CD4-positive, alpha-beta T cell treated with Interferon gamma for 1 hour (primary cell): ENCODE results near the gene EFNB3.
A peak's percentile ranks its signal among the peaks of the same experiment; 100 is the strongest.

ENCODE experiments used
- DNase-seq: peaks from one replicate; pipeline ENCODE4 v3.0.0-alpha.2; 2020

EFNB3 gene, protein sequence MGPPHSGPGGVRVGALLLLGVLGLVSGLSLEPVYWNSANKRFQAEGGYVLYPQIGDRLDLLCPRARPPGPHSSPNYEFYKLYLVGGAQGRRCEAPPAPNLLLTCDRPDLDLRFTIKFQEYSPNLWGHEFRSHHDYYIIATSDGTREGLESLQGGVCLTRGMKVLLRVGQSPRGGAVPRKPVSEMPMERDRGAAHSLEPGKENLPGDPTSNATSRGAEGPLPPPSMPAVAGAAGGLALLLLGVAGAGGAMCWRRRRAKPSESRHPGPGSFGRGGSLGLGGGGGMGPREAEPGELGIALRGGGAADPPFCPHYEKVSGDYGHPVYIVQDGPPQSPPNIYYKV

DNA sequence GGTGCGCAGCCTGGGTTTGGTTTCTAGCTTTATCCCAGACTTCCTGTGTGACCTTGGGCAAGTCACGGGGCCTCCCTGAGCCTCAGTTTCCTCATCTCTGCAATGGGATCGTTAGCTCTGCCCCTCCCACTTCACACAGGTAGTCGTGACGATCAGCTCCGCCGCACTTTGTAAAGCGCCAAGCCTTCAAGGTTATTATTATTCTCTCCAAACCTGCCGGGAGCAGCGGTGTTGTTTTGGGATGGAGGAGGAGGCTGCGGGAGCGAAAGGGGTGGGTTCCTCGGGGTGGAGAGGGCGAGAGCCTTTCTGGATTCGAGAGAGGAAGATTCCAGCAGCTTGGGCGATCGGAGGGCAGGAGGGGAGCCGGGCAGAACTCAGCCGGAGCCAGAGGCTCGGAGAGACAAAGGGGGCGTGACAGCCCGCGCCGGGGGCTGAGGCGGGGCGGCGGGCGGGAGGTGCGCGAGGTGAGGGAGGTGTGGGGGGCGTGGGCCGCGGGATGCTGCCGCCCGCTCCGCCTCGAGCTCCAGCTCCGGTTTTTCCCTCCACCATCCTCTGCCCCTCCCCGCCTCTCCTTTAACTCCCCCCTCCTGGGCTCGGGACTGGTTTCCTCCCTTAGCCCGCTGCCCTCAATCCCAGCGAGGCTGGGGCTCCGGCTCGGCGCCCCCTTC is at the start of gene EFNB3:
EFNB3 (plus strand) TSS at position 602 of the 668 bp plus-strand sequence. CDS start 397 bp downstream, outside the sequence.
- no peak for DNase-seq

- no peak for DNase-seq
Observed at GRCh38 chr17:7655541-7655840, 49.5 kb upstream of the EFNB3 start.

- no peak for DNase-seq
Observed at GRCh38 chr17:7656958-7657609, 47.9 kb upstream of the EFNB3 start.

- no peak for DNase-seq
Observed at GRCh38 chr17:7667656-7668406, 37.2 kb upstream of the EFNB3 start.

DNA sequence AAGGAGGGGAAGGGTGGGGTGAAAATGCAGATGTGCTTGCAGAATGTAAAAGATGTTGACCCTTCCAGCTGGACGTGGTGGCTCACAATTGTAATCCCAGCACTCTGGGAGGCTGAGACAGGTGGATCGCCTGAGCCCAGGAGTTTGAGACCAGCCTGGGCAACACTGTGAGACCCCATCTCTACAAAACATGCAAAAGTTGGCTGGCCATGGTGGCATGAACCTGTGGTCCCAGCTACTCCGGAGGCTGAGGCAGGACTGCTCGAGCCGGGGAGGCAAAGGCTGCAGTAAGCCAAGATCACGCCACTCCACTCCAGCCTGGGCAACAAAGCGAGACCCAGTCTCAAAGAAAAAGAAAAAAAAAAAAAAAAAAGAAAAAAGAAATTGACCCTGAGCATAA is 36.5 kb upstream of the EFNB3 start:
- no peak for DNase-seq

DNA sequence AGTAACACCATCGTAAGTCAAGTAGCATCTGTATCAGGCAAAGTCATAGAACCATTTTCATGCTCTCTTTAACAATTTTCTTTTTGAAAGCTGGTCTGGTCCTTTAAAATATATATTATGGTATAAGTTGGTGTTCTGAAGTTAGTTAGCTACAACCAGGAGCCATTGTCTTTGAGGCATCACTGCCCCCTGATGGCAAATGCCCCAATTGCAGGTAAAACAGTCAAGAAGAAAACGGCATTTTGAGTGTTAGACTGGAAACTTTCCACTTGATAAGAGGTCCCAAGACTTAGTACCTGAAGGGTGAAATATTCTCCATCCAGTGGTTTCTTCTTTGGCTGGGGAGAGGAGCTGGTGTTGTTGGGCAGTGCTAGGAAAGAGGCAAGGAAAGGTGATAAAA is 31.8 kb upstream of the EFNB3 start:
- DNase-seq = peak; percentile 24

GRCh38 chr17:7674934-7675333 is 30.1 kb upstream of the EFNB3 start:
- DNase-seq = no peak

DNA sequence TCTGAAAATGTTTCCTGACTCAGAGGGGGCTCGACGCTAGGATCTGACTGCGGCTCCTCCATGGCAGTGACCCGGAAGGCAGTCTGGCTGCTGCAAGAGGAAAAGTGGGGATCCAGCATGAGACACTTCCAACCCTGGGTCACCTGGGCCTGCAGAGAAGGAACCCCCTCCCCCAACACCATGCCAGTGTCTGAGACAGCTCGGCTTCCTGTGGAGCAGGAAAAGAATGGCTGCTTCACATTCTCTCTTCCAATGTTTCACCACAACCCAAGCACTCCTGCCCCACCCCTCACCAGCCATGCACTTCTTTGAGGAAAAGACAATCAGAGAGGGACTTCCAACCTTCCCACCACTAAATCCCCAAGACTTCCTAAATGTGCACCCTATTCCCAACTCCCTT is 28.5 kb upstream of the EFNB3 start:
- no peak for DNase-seq

DNA sequence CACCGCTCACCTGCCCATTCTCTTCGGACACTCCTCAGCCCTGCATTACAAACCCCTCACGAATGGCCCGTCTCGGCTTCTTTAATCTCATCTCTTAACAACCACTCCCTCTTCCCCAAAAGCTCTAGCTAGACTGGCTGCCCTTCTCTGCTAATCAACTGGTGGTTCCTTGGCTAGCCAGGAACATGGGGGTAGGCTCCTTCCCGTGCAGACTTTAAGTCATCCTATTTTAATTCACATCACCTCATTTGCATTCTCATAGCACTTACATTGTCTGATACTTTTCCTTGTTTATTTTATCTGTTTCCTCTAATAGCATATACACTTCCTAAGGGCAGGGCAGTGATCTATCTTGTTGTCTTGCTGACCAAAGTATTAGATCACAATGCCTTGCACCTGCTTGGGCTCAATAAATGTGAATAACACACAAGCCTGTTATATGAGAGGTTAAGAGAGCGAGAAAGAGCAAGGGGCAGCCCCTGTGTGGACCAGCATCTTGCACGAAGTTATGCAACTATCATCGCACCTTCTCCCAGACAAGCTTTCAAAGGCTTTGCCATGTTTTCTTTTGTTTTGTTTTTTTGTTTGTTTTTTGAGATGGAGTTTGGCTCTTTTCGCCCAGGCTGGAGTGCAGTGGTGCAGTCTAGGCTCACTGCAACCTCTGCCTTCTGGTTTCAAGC is 27.5 kb upstream of the EFNB3 start:
- no peak for DNase-seq

GRCh38 chr17:7684851-7685532 is 20.0 kb upstream of the EFNB3 start:
- DNase-seq = no peak

GRCh38 chr17:7685533-7686221 is 19.3 kb upstream of the EFNB3 start:
- peak; percentile 89 for DNase-seq

DNA sequence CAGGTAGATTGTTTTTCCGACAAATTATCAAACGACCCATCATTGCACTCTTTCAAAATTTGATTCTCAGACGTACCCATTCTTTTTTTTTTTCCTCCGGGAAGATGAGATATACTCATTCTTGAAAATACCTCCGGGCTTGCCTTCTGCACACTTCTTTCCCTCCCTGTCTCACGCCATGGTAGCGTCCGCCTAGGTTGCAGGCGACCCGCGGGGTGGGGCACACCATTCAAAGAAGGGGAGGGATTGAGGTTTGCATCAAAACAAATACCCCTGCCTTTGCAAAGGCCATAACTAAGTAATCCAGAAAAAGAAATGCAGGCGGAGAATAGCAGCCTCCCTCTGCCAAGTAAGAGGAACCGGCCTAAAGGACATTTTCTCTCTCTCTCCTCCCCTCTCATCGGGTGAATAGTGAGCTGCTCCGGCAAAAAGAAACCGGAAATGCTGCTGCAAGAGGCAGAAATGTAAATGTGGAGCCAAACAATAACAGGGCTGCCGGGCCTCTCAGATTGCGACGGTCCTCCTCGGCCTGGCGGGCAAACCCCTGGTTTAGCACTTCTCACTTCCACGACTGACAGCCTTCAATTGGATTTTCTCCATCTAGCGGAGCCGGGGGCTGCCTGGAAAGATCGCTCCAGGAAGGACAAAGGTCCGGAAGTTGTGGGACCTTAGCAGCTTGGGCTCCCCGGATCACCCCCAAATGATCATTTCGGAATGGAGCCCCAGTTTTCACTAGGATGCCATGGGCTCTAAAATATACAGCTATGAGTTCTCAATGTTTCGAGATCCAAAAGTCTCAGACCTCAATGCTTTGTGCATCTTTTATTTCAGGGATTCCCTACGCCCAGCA is 18.6 kb upstream of the EFNB3 start:
- DNase-seq = peak; percentile 75

DNA sequence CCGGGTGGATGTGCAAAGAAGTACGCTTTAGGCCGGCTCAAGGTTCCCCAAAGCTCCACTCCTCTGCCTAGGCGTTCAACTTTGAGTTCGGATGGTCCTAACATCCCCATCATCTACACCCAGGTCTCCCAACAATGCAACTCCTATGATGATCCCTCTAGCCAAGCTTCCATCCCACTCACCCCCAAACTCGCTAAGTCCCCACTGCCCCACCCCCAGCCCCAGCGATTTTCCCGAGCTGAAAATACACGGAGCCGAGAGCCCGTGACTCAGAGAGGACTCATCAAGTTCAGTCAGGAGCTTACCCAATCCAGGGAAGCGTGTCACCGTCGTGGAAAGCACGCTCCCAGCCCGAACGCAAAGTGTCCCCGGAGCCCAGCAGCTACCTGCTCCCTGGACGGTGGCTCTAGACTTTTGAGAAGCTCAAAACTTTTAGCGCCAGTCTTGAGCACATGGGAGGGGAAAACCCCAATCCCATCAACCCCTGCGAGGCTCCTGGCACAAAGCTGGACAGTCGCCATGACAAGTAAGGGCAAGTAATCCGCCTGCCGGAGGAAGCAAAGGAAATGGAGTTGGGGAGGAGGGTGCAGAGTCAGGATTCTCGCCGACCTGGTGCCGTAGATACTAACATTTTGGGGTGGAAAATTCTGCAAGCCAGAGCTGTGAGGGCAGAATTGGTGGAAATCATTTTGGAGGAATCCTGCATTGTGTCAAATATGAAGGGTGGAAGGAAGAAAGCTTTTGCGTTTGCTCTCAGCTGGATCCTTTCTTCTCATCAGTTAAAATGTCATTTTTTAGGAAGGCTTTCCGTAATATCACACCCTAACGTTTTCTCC is 17.7 kb upstream of the EFNB3 start, which contains the start of gene TP53:
TP53 (minus strand) TSS at position 419 of the 836 bp plus-strand sequence. CDS start 10,896 bp downstream, outside the sequence.
- DNase-seq = peak; percentile 90

DNA sequence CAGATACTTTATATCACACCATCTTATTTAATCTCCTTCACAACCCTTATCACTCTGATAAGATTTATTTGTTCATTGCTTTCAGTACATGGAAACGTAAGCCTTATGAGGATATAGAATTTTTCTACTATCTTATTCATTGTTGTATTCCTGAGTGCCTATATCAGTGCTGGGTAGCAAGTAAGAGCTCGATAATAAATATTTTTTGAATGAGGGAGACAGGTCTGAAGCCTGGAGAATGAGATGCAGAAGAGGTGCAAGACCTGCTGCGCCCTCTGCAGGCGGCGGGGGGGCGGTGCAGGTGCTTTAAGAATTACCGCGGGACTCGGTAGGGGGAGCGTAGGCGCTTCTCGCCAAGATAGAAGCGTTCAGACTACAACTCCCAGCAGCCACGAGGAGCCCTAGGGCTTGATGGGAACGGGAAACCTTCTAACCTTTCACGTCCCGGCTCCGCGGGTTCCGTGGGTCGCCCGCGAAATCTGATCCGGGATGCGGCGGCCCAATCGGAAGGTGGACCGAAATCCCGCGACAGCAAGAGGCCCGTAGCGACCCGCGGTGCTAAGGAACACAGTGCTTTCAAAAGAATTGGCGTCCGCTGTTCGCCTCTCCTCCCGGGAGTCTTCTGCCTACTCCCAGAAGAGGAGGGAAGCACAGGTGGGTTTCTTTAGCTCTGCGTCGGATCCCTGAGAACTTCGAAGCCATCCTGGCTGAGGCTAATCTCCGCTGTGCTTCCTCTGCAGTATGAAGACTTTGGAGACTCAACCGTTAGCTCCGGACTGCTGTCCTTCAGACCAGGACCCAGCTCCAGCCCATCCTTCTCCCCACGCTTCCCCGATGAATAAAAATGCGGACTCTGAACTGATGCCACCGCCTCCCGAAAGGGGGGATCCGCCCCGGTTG is 16.8 kb upstream of the EFNB3 start, which contains the start of gene WRAP53:
WRAP53 (plus strand) TSS at position 570 of the 900 bp plus-strand sequence; CDS start at position 742, 172 bp downstream.
- peak; percentile 95 for DNase-seq

DNA sequence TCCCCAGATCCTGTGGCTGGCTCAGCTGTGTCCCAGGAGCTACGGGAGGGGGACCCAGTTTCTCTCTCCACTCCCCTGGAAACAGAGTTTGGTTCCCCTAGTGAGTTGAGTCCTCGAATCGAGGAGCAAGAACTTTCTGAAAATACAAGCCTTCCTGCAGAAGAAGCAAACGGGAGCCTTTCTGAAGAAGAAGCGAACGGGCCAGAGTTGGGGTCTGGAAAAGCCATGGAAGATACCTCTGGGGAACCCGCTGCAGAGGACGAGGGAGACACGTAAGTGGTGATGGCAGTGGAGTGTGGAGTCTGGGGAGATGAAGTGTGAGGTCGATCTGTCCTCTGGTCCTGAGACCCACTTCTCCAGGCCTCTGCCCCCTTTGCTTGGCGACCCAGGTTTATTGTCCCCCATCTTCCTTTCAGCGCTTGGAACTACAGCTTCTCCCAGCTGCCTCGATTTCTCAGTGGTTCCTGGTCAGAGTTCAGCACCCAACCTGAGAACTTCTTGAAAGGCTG is 16.1 kb upstream of the EFNB3 start:
- no peak for DNase-seq

DNA sequence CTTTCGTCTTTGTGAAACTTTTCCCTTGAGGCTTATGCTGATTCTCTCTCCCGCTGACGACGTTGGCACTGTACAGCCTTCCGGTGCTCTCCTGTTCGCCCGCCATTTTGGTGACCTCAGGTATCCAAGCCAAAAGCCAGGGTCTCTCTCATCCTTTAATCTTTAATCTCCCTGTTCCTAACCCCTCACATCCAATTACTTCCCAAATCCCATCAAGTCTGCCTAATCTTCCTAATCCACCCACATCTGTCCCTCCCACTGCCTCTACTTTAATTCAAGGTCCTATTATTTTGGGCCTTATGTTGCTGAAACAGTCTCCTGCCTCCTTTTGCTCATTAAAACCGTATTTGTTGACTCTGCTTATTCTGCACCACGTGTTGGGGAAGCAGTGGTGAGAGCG is 9.4 kb upstream of the EFNB3 start:
- no peak for DNase-seq

DNA sequence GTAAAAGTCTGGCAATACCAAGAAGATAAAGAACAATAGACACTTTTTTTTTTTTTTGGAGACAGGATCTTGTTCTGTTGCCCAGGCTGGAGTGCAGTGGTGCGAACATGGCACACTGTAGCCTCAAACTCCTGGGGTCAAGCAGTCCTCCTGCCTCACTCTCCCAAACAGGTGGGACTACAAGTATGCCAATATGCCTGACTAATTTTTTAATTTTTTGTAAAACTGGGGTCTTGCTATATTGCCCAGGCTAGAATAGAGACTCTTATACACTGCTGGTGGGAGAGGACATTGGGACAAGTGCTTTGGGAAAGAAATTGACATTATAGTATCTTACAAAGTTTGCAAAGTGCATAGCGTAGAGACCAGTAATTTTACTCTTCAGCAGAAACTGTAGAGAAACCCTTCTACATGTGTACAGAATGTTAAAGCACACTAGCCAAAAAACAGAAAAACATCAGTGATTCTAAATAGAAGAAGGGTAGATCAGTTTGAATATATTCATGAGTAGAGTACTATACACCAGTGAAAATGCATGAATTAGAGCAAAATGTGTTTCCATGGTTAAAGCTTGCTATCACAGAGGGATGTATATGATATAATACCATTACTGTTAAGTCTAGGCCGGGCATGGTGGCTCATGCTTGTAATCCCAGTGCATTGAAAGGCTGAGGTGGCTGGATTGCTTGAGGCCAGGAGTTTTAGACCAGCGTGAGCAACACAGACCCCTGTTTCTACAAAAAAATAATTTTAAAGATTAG is 7.0 kb upstream of the EFNB3 start:
- no peak for DNase-seq
